Spinal cord (tissue), 10 donors: ENCODE results near the gene HTRA1. TPM values are rescaled to one million over a fixed set of nuclear protein-coding genes. Genes with fewer than 3 reads are reported as not detected.

Source experiments
- DNase-seq, 6 donors: peaks; one replicate each; pipeline versions ENCODE4 v3.0.0 to v3.0.0-alpha.2; 2013 to 2015; ENCODE audit warnings: low spot score in 6 of 6, low read depth in 4 of 6
- H3K27ac ChIP-seq: one replicate; pipeline ENCODE4 v1.5.1; 2013; ENCODE audit warnings: low read depth, low read length, control low read depth
- H3K27me3 ChIP-seq: one replicate; pipeline ENCODE4 v1.6.1; 2013; ENCODE audit warnings: low read length; ENCODE audit not compliant: control insufficient read depth, insufficient read depth
- H3K36me3 ChIP-seq: one replicate; pipeline ENCODE4 v1.6.1; 2013; ENCODE audit warnings: low read length; ENCODE audit not compliant: control insufficient read depth, insufficient read depth
- H3K4me1 ChIP-seq: one replicate; pipeline ENCODE4 v1.6.1; 2013; ENCODE audit warnings: low read length; ENCODE audit not compliant: control insufficient read depth, insufficient read depth
- H3K4me3 ChIP-seq: one replicate; pipeline ENCODE4 v1.5.1; 2013; ENCODE audit warnings: low read depth, low read length, control low read depth
- H3K9me3 ChIP-seq: one replicate; pipeline ENCODE4 v1.6.1; 2013; ENCODE audit warnings: low read length; ENCODE audit not compliant: control insufficient read depth, insufficient read depth
- WGBS: methylation state at CpG from one replicate; pipeline ENCODE4 v1.1.5; 2013; ENCODE audit warnings: missing lambda C conversion rate; ENCODE audit not compliant: insufficient coverage; 5-methylcytosine and 5-hydroxymethylcytosine counted together
- polyA plus RNA-seq, 2 donors: library from polyadenylated mRNA; unstranded; fragments of 120-200 nt; gene quantifications; one replicate each; pipeline ENCODE4 v1.2.1, GENCODE V29; 2013; ENCODE audit not compliant: insufficient read length in 2 of 2
- total RNA-seq, 2 donors: library from RNA; depleted of rRNA in 1 of 2; stranded (reverse); fragments of 120-200 nt in 1 of 2; fragments of >200 nt in 1 of 2; gene quantifications; one replicate each; pipeline versions ENCODE4 v1.2.3 to v1.2.4, GENCODE V29; 2013 to 2014
- donor health status: healthy.

HTRA1 gene
- total and polyA plus RNA-seq, 4 donors = 150 to 243 (median 170) TPM

GRCh38 chr10:122424059-122424458 is 37.3 kb upstream of the HTRA1 start:
- H3K4me1 ChIP-seq = no peaks in the 10 kb centered on the region
- H3K27ac ChIP-seq = no peak overlapping the region
- no peaks in the 10 kb centered on the region for H3K9me3 ChIP-seq
- no peaks in the 10 kb centered on the region for H3K36me3 ChIP-seq
- WGBS = no CpG with 5 or more reads among the region's 2 CpGs
- DNase-seq = no peak
- H3K27me3 ChIP-seq = no peaks in the 10 kb centered on the region
- H3K4me3 ChIP-seq = no peak overlapping the region

- H3K27ac ChIP-seq = no peak overlapping the region
- H3K36me3 ChIP-seq = peaks cover 7% of the 10 kb centered on the region
Observed at GRCh38 chr10:122426829-122427228, 34.5 kb upstream of the HTRA1 start.

GRCh38 chr10:122427280-122427679 is 34.1 kb upstream of the HTRA1 start:
- Histone ChIP-seq H3K4me3 (no peak overlapping the region), H3K9me3 (no peaks in the 10 kb centered on the region), H3K4me1 (no peaks in the 10 kb centered on the region), H3K36me3 (peaks cover 7% of the 10 kb centered on the region), H3K27me3 (no peaks in the 10 kb centered on the region), H3K27ac (no peak overlapping the region)
- DNase-seq = peak in 1 of 6 donors; percentile 40
- WGBS = no CpG with 5 or more reads among the region's 2 CpGs

More at GRCh38 chr10:122426829-122427228, 34.5 kb upstream of the HTRA1 start:
- Histone ChIP-seq H3K4me3 (no peak overlapping the region), H3K27me3 (no peaks in the 10 kb centered on the region), H3K4me1 (no peaks in the 10 kb centered on the region), H3K9me3 (no peaks in the 10 kb centered on the region)
- WGBS = 80% methylated on average over 1 of the region's 6 CpGs
- DNase-seq = peak in 1 of 6 donors; percentile 13

GRCh38 chr10:122435212-122435827 is 26.0 kb upstream of the HTRA1 start:
- Histone ChIP-seq H3K9me3 (no peaks in the 10 kb centered on the region), H3K4me1 (no peaks in the 10 kb centered on the region)
- WGBS = no CpG with 5 or more reads among the region's 3 CpGs

GRCh38 chr10:122441961-122442360 is 19.4 kb upstream of the HTRA1 start:
- no peak overlapping the region for H3K4me3 ChIP-seq
- no peaks in the 10 kb centered on the region for H3K9me3 ChIP-seq
- H3K36me3 ChIP-seq = no peaks in the 10 kb centered on the region
- no peak for DNase-seq
- WGBS = 50% methylated on average over 4 of the region's 7 CpGs
- no peaks in the 10 kb centered on the region for H3K27me3 ChIP-seq
- H3K27ac ChIP-seq = no peak overlapping the region
- H3K4me1 ChIP-seq = no peaks in the 10 kb centered on the region

More at GRCh38 chr10:122435212-122435827, 26.0 kb upstream of the HTRA1 start:
- no peaks in the 10 kb centered on the region for H3K36me3 ChIP-seq
- no peaks in the 10 kb centered on the region for H3K27me3 ChIP-seq
- H3K4me3 ChIP-seq = no peak overlapping the region
- DNase-seq = peak in 2 of 6 donors; percentile 68 to 81
- H3K27ac ChIP-seq = no peak overlapping the region

GRCh38 chr10:122445469-122445868 is 15.9 kb upstream of the HTRA1 start:
- WGBS = no CpG with 5 or more reads among the region's 1 CpG
- H3K4me3 ChIP-seq = no peak overlapping the region

GRCh38 chr10:122445904-122446303 is 15.4 kb upstream of the HTRA1 start:
- no peaks in the 10 kb centered on the region for H3K4me1 ChIP-seq
- no peak overlapping the region for H3K4me3 ChIP-seq
- H3K9me3 ChIP-seq = no peaks in the 10 kb centered on the region
- no peaks in the 10 kb centered on the region for H3K27me3 ChIP-seq
- H3K36me3 ChIP-seq = no peaks in the 10 kb centered on the region
- H3K27ac ChIP-seq = no peak overlapping the region
- DNase-seq = no peak

More at GRCh38 chr10:122445469-122445868, 15.9 kb upstream of the HTRA1 start:
- Histone ChIP-seq H3K36me3 (no peaks in the 10 kb centered on the region), H3K27me3 (no peaks in the 10 kb centered on the region), H3K27ac (no peak overlapping the region), H3K4me1 (no peaks in the 10 kb centered on the region), H3K9me3 (no peaks in the 10 kb centered on the region)
- no peak for DNase-seq

- Histone ChIP-seq H3K27me3 (no peaks in the 10 kb centered on the region), H3K27ac (no peak overlapping the region), H3K36me3 (no peaks in the 10 kb centered on the region), H3K4me1 (no peaks in the 10 kb centered on the region), H3K9me3 (no peaks in the 10 kb centered on the region), H3K4me3 (no peak overlapping the region)
- WGBS = no CpG with 5 or more reads among the region's 2 CpGs
- DNase-seq = peak in 1 of 6 donors; percentile 65
Observed at GRCh38 chr10:122446668-122447423, 14.5 kb upstream of the HTRA1 start.

- no peak for DNase-seq
- Histone ChIP-seq H3K27me3 (no peaks in the 10 kb centered on the region), H3K4me1 (no peaks in the 10 kb centered on the region), H3K4me3 (no peak overlapping the region), H3K36me3 (no peaks in the 10 kb centered on the region), H3K9me3 (no peaks in the 10 kb centered on the region), H3K27ac (no peak overlapping the region)
- WGBS = 90% methylated on average over 2 of the region's 3 CpGs
Observed at GRCh38 chr10:122448600-122448999, 12.8 kb upstream of the HTRA1 start.

- no peaks in the 10 kb centered on the region for H3K36me3 ChIP-seq
- 100% methylated on average over 1 of the region's 4 CpGs for WGBS
- no peaks in the 10 kb centered on the region for H3K4me1 ChIP-seq
- no peak overlapping the region for H3K27ac ChIP-seq
- H3K9me3 ChIP-seq = no peaks in the 10 kb centered on the region
- H3K27me3 ChIP-seq = no peaks in the 10 kb centered on the region
- no peak overlapping the region for H3K4me3 ChIP-seq
- DNase-seq = no peak
Observed at GRCh38 chr10:122449153-122449552, 12.2 kb upstream of the HTRA1 start.
